ENCODE results near the gene ATP2A1. TPM values are rescaled to one million over a fixed set of nuclear protein-coding genes. Genes with fewer than 3 reads are reported as not detected.
A peak's percentile ranks its signal among the peaks of the same experiment; 100 is the strongest.

ATP2A1 gene
- total and polyA plus RNA-seq, 2 of the 13 experiments (the other 11 are each of a cell fraction or from before 2014, with no cell fraction given) = 3.2 to 12.5 TPM

GRCh38 chr16:28863929-28864793 lies 14.1 kb upstream of the ATP2A1 start (continued):
- TF ChIP-seq, protein P1, sequence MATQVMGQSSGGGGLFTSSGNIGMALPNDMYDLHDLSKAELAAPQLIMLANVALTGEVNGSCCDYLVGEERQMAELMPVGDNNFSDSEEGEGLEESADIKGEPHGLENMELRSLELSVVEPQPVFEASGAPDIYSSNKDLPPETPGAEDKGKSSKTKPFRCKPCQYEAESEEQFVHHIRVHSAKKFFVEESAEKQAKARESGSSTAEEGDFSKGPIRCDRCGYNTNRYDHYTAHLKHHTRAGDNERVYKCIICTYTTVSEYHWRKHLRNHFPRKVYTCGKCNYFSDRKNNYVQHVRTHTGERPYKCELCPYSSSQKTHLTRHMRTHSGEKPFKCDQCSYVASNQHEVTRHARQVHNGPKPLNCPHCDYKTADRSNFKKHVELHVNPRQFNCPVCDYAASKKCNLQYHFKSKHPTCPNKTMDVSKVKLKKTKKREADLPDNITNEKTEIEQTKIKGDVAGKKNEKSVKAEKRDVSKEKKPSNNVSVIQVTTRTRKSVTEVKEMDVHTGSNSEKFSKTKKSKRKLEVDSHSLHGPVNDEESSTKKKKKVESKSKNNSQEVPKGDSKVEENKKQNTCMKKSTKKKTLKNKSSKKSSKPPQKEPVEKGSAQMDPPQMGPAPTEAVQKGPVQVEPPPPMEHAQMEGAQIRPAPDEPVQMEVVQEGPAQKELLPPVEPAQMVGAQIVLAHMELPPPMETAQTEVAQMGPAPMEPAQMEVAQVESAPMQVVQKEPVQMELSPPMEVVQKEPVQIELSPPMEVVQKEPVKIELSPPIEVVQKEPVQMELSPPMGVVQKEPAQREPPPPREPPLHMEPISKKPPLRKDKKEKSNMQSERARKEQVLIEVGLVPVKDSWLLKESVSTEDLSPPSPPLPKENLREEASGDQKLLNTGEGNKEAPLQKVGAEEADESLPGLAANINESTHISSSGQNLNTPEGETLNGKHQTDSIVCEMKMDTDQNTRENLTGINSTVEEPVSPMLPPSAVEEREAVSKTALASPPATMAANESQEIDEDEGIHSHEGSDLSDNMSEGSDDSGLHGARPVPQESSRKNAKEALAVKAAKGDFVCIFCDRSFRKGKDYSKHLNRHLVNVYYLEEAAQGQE (IDR thresholded peaks at IDR 0.05; ENCODE audit: borderline replicate concordance in 1 of 2, low read depth in 1 of 2, low read length in 2 of 2) = no peak
- TF ChIP-seq, protein P2, sequence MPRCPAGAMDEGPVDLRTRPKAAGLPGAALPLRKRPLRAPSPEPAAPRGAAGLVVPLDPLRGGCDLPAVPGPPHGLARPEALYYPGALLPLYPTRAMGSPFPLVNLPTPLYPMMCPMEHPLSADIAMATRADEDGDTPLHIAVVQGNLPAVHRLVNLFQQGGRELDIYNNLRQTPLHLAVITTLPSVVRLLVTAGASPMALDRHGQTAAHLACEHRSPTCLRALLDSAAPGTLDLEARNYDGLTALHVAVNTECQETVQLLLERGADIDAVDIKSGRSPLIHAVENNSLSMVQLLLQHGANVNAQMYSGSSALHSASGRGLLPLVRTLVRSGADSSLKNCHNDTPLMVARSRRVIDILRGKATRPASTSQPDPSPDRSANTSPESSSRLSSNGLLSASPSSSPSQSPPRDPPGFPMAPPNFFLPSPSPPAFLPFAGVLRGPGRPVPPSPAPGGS (CRISPR knock-in tag; IDR thresholded peaks at IDR 0.05) = 0 out of 2 replicates have a peak, but pooled peaks have one; percentile 26
- TF ChIP-seq ZNF512 (CRISPR knock-in tag; IDR thresholded peaks at IDR 0.05) = no peak; the same call in 1 of the 2 replicates
- no peak for TF ChIP-seq CCAR2 (optimal IDR thresholded peaks at IDR 0.05; ENCODE audit: low read depth, low read length)
- 0 out of 2 replicates have a peak, but pooled peaks have one; percentile 4 for TF ChIP-seq FOXA3 (CRISPR knock-in tag; IDR thresholded peaks at IDR 0.05)
- TF ChIP-seq ZNF501 (CRISPR knock-in tag; IDR thresholded peaks at IDR 0.05) = peak; percentile 32; the same call in 1 of the 2 replicates
- TF ChIP-seq ZNF747 (CRISPR knock-in tag; IDR thresholded peaks at IDR 0.05; ENCODE audit: borderline replicate concordance) = no peak
- TF ChIP-seq ZNF572 (CRISPR knock-in tag; IDR thresholded peaks at IDR 0.05) = no peak
- TF ChIP-seq ZNF460 (CRISPR knock-in tag; IDR thresholded peaks at IDR 0.05; ENCODE audit: borderline replicate concordance) = no peak
- peak; percentile 40; the same call in 1 of the 2 replicates for TF ChIP-seq NR2F2 (IDR thresholded peaks at IDR 0.05; ENCODE audit: borderline replicate concordance, low read depth)
- TF ChIP-seq ZFAT (CRISPR knock-in tag; conservative IDR thresholded peaks at IDR 0.05) = no peak
- TF ChIP-seq PTBP1 (IDR thresholded peaks at IDR 0.05; ENCODE audit: low read depth, low read length, poor library complexity, severe bottlenecking) = no peak
- no peak for TF ChIP-seq CHD2 (IDR thresholded peaks at IDR 0.05; ENCODE audit: low read depth, low read length)
- no peak for TF ChIP-seq SMARCE1 (IDR thresholded peaks at IDR 0.05; ENCODE audit: borderline replicate concordance)
- TF ChIP-seq, protein P3, sequence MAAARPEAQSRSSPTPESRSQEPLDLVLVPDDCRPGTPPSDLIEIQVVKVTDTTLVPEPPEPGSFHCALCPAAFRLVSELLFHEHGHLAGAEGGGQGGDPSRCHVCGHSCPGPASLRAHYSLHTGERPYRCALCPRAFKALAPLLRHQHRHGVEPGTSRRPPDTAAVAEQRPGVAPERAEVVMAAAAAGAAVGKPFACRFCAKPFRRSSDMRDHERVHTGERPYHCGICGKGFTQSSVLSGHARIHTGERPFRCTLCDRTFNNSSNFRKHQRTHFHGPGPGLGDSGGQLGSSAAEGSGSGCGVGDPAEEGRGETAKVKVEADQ (CRISPR knock-in tag; IDR thresholded peaks at IDR 0.05; ENCODE audit: borderline replicate concordance) = peak; percentile 54; the same call in 1 of the 2 replicates
- TF ChIP-seq HOXA5 (CRISPR knock-in tag; IDR thresholded peaks at IDR 0.05) = no peak
- TF ChIP-seq AGO2 (optimal IDR thresholded peaks at IDR 0.05; ENCODE audit: low read depth, low read length) = no peak
- TF ChIP-seq ZNF556 (CRISPR knock-in tag; IDR thresholded peaks at IDR 0.05; ENCODE audit: borderline replicate concordance) = 0 out of 2 replicates have a peak, but pooled peaks have one; percentile 3
- TF ChIP-seq SIX4 (CRISPR knock-in tag; IDR thresholded peaks at IDR 0.05) = no peak
- TF ChIP-seq TFDP2 (CRISPR knock-in tag; IDR thresholded peaks at IDR 0.05) = no peak; the same call in 1 of the 2 replicates

Measured in HepG2 (cell line).